Testis (tissue), 3 donors: ENCODE measurements around the gene RRP36. TPM values are rescaled to one million over a fixed set of nuclear protein-coding genes. Genes with fewer than 3 reads are reported as not detected.
A peak's percentile ranks its signal among the peaks of the same experiment; 100 is the strongest.

Experiments used
- DNase-seq: peaks from one replicate; pipeline ENCODE4 v3.0.0-alpha.2; 2019
- H3K27ac ChIP-seq, 2 donors: fragments of 200-600 bp; sonication (generic); one replicate each; pipeline ENCODE4 v1.5.1; 2019
- H3K27me3 ChIP-seq: fragments of 200-600 bp; sonication (generic); one replicate; pipeline ENCODE4 v1.5.1; 2019
- H3K36me3 ChIP-seq: fragments of 200-600 bp; sonication (generic); one replicate; pipeline ENCODE4 v1.5.1; 2017; ENCODE audit warnings: low read depth; ENCODE audit errors: missing control alignments
- H3K4me1 ChIP-seq: fragments of 200-600 bp; sonication (generic); one replicate; pipeline ENCODE4 v1.5.1; 2019
- H3K4me3 ChIP-seq, 2 donors: fragments of 200-600 bp; sonication (generic); one replicate each; pipeline ENCODE4 v1.5.1; 2017 to 2019
- H3K9me3 ChIP-seq: fragments of 200-600 bp; sonication (generic); one replicate; pipeline ENCODE4 v1.5.1; 2017
- POLR2A ChIP-seq: fragments of 450-650 bp; IDR thresholded peaks from one replicate; pipeline ENCODE4 v1.6.1; 2017; ENCODE audit warnings: antibody characterized with exemption, mild to moderate bottlenecking, moderate library complexity
- WGBS, 2 donors: methylation state at CpG; one replicate each; pipeline ENCODE4 v1.1.5; 2018; 5-methylcytosine and 5-hydroxymethylcytosine counted together
- intact Hi-C: fragments of 100-400 bp; cut with DNase I; formaldehyde crosslinking; loops from one replicate; pipeline ENCODE4 v1.15.1; 2023; ENCODE audit warnings: low total_unique reads
- polyA plus RNA-seq: library from polyadenylated mRNA; stranded (reverse); fragments of 350-450 nt; fragmentation: Illumina TruSeq; extraction: RNeasy Lipid Tissue Mini Kit (QIAGEN cat#74804); gene quantifications from one replicate; pipeline ENCODE4 v1.2.3, GENCODE V29; 2014; ENCODE audit warnings: low read depth, low replicate concordance; ENCODE audit not compliant: insufficient read depth
- total RNA-seq, 2 donors: library from RNA; depleted of rRNA; stranded (reverse); fragments of >200 nt; gene quantifications; one replicate each; pipeline ENCODE4 v1.2.3, GENCODE V29; 2016
- TF ChIP-seq, protein P1 (sequence below), 3 experiments: fragments of 450-650 bp in 2 of 3; fragments of 200-600 bp in 1 of 3; sonication (generic) in 1 of 3; IDR thresholded peaks; one replicate each; pipeline ENCODE4 v1.5.1; 2016 to 2019; ENCODE audit warnings: antibody characterized with exemption in 3 of 3, mild to moderate bottlenecking in 2 of 3, moderate library complexity in 1 of 3

RRP36 gene
- total and polyA plus RNA-seq, 3 donors from 2014 or later, result 34.2 to 49.5 (median 39.9) TPM

DNA sequence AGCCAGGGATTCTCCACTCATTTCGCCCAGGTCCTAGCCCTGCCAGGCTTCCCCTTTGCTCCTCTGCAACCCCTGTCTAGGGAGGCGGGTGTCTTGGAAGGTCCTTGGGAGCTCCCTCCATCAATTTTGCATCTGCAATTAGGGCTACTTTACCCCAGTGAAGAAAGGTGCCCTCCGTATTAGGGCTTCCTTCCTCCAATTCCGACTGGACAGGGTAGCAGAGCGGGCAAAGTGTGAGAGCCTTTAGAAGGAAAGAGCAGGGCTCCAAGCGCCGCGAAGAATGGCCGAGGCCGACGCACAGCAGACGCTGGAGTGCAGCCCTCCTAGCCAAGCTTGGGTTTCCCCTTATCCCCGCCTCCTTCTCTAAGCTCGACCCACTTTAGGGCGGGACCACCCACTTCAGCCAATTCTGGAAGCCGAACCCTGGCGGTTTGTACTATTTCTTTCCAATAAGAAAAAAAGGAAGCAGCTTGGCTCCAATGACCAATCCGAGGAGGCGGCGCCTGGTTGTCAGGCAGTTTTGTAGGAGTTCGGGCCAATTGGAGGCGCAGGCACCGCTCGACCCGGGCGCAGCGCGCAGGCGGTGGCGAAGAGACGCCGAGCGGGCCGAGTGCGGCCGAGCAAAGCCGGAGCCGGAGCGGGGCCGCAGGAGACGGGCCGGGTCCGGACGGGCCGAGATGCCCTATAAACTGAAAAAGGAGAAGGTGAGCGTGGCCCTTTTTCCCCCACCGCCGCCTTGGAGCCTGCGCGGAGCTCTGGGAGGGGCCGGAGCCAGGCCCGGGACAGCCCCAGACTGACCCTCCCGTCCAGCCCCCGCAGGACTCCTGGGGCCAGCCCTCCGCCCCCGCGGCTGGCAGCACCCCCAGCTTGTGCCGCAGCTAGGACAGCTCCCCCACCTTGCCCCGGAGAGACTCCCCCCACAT is 37.2 kb upstream of the RRP36 start, which contains the start of gene PPP2R5D:
PPP2R5D (plus strand) TSS at position 570 of the 923 bp plus-strand sequence; CDS start at position 678, 108 bp downstream.
- H3K27me3 ChIP-seq, result no peaks in the 10 kb centered on the region
- WGBS, 2 donors, result 0 to 1% methylated on average over 54 to 59 of the region's 59 CpGs
- H3K4me1 ChIP-seq, result peaks cover 45% of the 10 kb centered on the region
- peak within 1 kb of the TSS; percentile 88 to 91 for H3K27ac ChIP-seq
- no peaks in the 10 kb centered on the region for H3K36me3 ChIP-seq
- TF ChIP-seq, protein P1, sequence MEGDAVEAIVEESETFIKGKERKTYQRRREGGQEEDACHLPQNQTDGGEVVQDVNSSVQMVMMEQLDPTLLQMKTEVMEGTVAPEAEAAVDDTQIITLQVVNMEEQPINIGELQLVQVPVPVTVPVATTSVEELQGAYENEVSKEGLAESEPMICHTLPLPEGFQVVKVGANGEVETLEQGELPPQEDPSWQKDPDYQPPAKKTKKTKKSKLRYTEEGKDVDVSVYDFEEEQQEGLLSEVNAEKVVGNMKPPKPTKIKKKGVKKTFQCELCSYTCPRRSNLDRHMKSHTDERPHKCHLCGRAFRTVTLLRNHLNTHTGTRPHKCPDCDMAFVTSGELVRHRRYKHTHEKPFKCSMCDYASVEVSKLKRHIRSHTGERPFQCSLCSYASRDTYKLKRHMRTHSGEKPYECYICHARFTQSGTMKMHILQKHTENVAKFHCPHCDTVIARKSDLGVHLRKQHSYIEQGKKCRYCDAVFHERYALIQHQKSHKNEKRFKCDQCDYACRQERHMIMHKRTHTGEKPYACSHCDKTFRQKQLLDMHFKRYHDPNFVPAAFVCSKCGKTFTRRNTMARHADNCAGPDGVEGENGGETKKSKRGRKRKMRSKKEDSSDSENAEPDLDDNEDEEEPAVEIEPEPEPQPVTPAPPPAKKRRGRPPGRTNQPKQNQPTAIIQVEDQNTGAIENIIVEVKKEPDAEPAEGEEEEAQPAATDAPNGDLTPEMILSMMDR (IDR thresholded peaks at IDR 0.05), result peak in 2 of 3 experiments; percentile 7 to 19
- TF ChIP-seq POLR2A, result peak; percentile 50
- peak within 1 kb of the TSS; percentile 79 to 88 for H3K4me3 ChIP-seq
- no peaks in the 10 kb centered on the region for H3K9me3 ChIP-seq
- peak; percentile 99 for DNase-seq
- intact Hi-C loops, result no loop called here

- no peak for TF ChIP-seq POLR2A
- TF ChIP-seq, protein P1 (IDR thresholded peaks at IDR 0.05), result no peak
- Histone ChIP-seq H3K4me1 (peaks cover 38% of the 10 kb centered on the region), H3K27ac (peak overlapping the region; percentile 88 to 91), H3K9me3 (no peaks in the 10 kb centered on the region), H3K36me3 (no peaks in the 10 kb centered on the region), H3K4me3 (peak overlapping the region; percentile 79 to 88), H3K27me3 (no peaks in the 10 kb centered on the region)
- WGBS, 2 donors, result 6 to 7% methylated on average over 13 of the region's 13 CpGs
- intact Hi-C loops, result no loop called here
- peak; percentile 40 for DNase-seq
Observed at GRCh38 chr6:42984924-42985475, 36.4 kb upstream of the RRP36 start.

GRCh38 chr6:42987533-42988451 is 33.6 kb upstream of the RRP36 start:
- H3K4me3 ChIP-seq, result no peak overlapping the region
- H3K27me3 ChIP-seq, result no peaks in the 10 kb centered on the region
- no peaks in the 10 kb centered on the region for H3K36me3 ChIP-seq
- intact Hi-C loops, result no loop called here
- TF ChIP-seq, protein P1 (IDR thresholded peaks at IDR 0.05), result no peak
- no peak for TF ChIP-seq POLR2A
- no peak overlapping the region for H3K27ac ChIP-seq
- WGBS, 2 donors, result 59 to 65% methylated on average over 5 of the region's 5 CpGs
- no peak for DNase-seq
- H3K4me1 ChIP-seq, result peaks cover 37% of the 10 kb centered on the region
- H3K9me3 ChIP-seq, result no peaks in the 10 kb centered on the region

DNA sequence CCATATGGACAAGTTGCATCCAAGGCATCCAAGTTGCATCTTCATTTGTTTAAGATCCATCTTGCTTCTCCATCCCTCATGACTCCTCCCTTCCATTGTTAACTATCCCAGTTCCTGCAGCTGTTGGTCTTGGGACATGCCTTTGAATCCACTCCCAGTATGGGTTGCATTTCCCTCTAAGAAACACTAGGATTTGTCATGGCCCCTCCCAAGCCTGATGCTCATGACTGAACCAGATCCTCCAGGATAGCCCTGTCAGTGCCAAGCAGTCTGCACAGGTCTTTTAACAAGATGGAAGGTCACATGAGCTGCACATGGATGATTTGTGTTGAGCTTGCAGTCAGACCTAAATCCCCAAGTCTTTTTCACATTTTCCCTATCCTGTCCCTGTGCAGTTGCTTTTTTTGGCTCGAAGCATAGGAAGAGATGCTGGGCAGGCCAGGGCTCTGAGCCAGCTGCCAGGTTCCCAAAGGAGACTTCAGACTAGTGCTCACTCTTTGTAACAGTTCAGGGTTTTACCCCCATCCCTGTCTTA is 32.9 kb upstream of the RRP36 start:
- no peak overlapping the region for H3K27ac ChIP-seq
- WGBS, 2 donors, result 53 to 70% methylated on average over 1 of the region's 1 CpG
- H3K4me3 ChIP-seq, result no peak overlapping the region
- TF ChIP-seq, protein P1 (IDR thresholded peaks at IDR 0.05), result no peak
- TF ChIP-seq POLR2A, result no peak
- no peaks in the 10 kb centered on the region for H3K36me3 ChIP-seq
- no peaks in the 10 kb centered on the region for H3K9me3 ChIP-seq
- H3K4me1 ChIP-seq, result peaks cover 34% of the 10 kb centered on the region
- intact Hi-C loops, result no loop called here
- DNase-seq, result no peak
- H3K27me3 ChIP-seq, result no peaks in the 10 kb centered on the region
